Hepatocyte (in vitro differentiated cells): ENCODE data around the gene FGF7. TPM values are rescaled to one million over a fixed set of nuclear protein-coding genes. Genes with fewer than 3 reads are reported as not detected.
"Not testable (repeated sequence)": the region's sequence is repeated elsewhere in the genome, so short reads cannot be mapped to it uniquely, and the experiment has no call there.

Source experiments
- DNase-seq: peaks from one replicate; pipeline ENCODE4 v3.0.0-alpha.2; 2016; ENCODE audit warnings: low spot score
- H2AFZ ChIP-seq: fragments of 200-600 bp; sonication (generic); 2 replicates; pipeline ENCODE4 v1.6.0; 2016; ENCODE audit warnings: antibody characterized with exemption, mild to moderate bottlenecking
- H3K27ac ChIP-seq: fragments of 200-600 bp; sonication (generic); 2 replicates; pipeline ENCODE4 v1.5.1; 2016; ENCODE audit warnings: mild to moderate bottlenecking
- H3K27me3 ChIP-seq: fragments of 200-600 bp; sonication (generic); 2 replicates; pipeline ENCODE4 v1.6.1; 2016
- H3K36me3 ChIP-seq: fragments of 200-600 bp; sonication (generic); replicated peaks from 2 replicates; pipeline ENCODE4 v1.5.1; 2016; ENCODE audit warnings: low read depth; ENCODE audit not compliant: insufficient read depth
- H3K4me1 ChIP-seq: fragments of 200-600 bp; sonication (generic); 2 replicates; pipeline ENCODE4 v1.5.1; 2016; ENCODE audit warnings: mild to moderate bottlenecking, moderate library complexity; ENCODE audit not compliant: insufficient read depth
- H3K4me2 ChIP-seq: fragments of 200-600 bp; sonication (generic); 2 replicates; pipeline ENCODE4 v1.6.0; 2016
- H3K4me3 ChIP-seq: fragments of 200-600 bp; sonication (generic); 2 replicates; pipeline ENCODE4 v1.5.1; 2016; ENCODE audit warnings: mild to moderate bottlenecking
- H3K79me2 ChIP-seq: fragments of 200-600 bp; sonication (generic); 2 replicates; pipeline ENCODE4 v1.6.0; 2017; ENCODE audit warnings: mild to moderate bottlenecking
- H3K9me2 ChIP-seq: fragments of 200-600 bp; sonication (generic); replicated peaks from 2 replicates; pipeline ENCODE4 v1.6.0; 2017; ENCODE audit warnings: mild to moderate bottlenecking; ENCODE audit not compliant: insufficient read depth
- H3K9me3 ChIP-seq: fragments of 200-600 bp; sonication (generic); 2 replicates; pipeline ENCODE4 v1.5.1; 2016; ENCODE audit warnings: low read depth, mild to moderate bottlenecking
- H4K20me1 ChIP-seq: fragments of 200-600 bp; sonication (generic); 2 replicates; pipeline ENCODE4 v1.6.0; 2016; ENCODE audit warnings: mild to moderate bottlenecking; ENCODE audit not compliant: insufficient read depth, poor library complexity, severe bottlenecking
- CTCF ChIP-seq: fragments of 200-600 bp; sonication (generic); IDR thresholded peaks from 2 replicates; pipeline ENCODE4 v1.5.1; 2016; ENCODE audit warnings: antibody characterized with exemption, mild to moderate bottlenecking; ENCODE audit not compliant: poor library complexity
- EZH2 ChIP-seq: fragments of 200-600 bp; sonication (generic); IDR thresholded peaks from 2 replicates; pipeline ENCODE4 v1.6.1; 2016; ENCODE audit warnings: antibody characterized with exemption, mild to moderate bottlenecking, borderline replicate concordance
- EZH2phosphoT487 ChIP-seq: fragments of 200-600 bp; sonication (generic); IDR thresholded peaks from one replicate; pipeline ENCODE4 v1.6.1; 2018; ENCODE audit warnings: antibody characterized with exemption, mild to moderate bottlenecking, low read depth, moderate library complexity; ENCODE audit not compliant: unreplicated experiment, severe bottlenecking
- WGBS: methylation state at CpG from one replicate; pipeline ENCODE4 v1.1.6; 2016; ENCODE audit warnings: low lambda C conversion rate; ENCODE audit errors: missing lambda C conversion rate; 5-methylcytosine and 5-hydroxymethylcytosine counted together
- polyA plus RNA-seq: library from polyadenylated mRNA; unstranded; fragments of >200 nt; fragmentation: Nextera tagmentation; extraction: Ambion mirVana; gene quantifications from 2 replicates; pipeline ENCODE4 v1.2.1, GENCODE V29; 2016
- total RNA-seq: library from RNA; depleted of rRNA; stranded (reverse); fragments of >200 nt; gene quantifications from 2 replicates; pipeline ENCODE4 v1.2.3, GENCODE V29; 2014

The FGF7 gene
- total and polyA plus RNA-seq, 2 experiments from 2014 or later, result 11.2 to 18.9 TPM

- 70% methylated on average over 3 of the region's 3 CpGs for WGBS
- H3K27ac ChIP-seq, result no peak overlapping the region
- H3K4me2 ChIP-seq, result no peak overlapping the region
- no peak overlapping the region for H2AFZ ChIP-seq
- no peaks in the 10 kb centered on the region for H3K9me2 ChIP-seq
- DNase-seq, result no peak
- no peaks in the 10 kb centered on the region for H4K20me1 ChIP-seq
- H3K4me1 ChIP-seq, result no peaks in the 10 kb centered on the region
- TF ChIP-seq EZH2 (no peak), CTCF (no peak), EZH2phosphoT487 (no peak)
- H3K79me2 ChIP-seq, result no peaks in the 10 kb centered on the region
- no peak overlapping the region for H3K4me3 ChIP-seq
- no peaks in the 10 kb centered on the region for H3K36me3 ChIP-seq
- no peaks in the 10 kb centered on the region for H3K27me3 ChIP-seq
- H3K9me3 ChIP-seq, result no peaks in the 10 kb centered on the region
These were observed 84.2 kb downstream of the FGF7 start for GRCh38 chr15:49507261-49507660.

- not testable (repeated sequence) for H3K4me1 ChIP-seq, H4K20me1 ChIP-seq, H3K9me3 ChIP-seq, H3K79me2 ChIP-seq, H3K27ac ChIP-seq, H3K9me2 ChIP-seq, H2AFZ ChIP-seq, H3K27me3 ChIP-seq, H3K4me3 ChIP-seq, H3K4me2 ChIP-seq, H3K36me3 ChIP-seq, DNase-seq
- 88% methylated on average over 4 of the region's 4 CpGs for WGBS
These were observed 89.7 kb downstream of the FGF7 start for GRCh38 chr15:49512739-49513138.

- Histone ChIP-seq H3K4me3 (no peak overlapping the region), H3K27ac (no peak overlapping the region), H3K9me3 (no peaks in the 10 kb centered on the region), H3K36me3 (no peaks in the 10 kb centered on the region), H3K4me2 (no peak overlapping the region), H3K4me1 (no peaks in the 10 kb centered on the region), H4K20me1 (no peaks in the 10 kb centered on the region), H3K79me2 (no peaks in the 10 kb centered on the region), H3K9me2 (no peaks in the 10 kb centered on the region), H2AFZ (no peak overlapping the region), H3K27me3 (no peaks in the 10 kb centered on the region)
- 77% methylated on average over 3 of the region's 3 CpGs for WGBS
- TF ChIP-seq EZH2phosphoT487 (no peak), EZH2 (no peak), CTCF (no peak)
- DNase-seq, result no peak
These were observed 98.8 kb downstream of the FGF7 start for GRCh38 chr15:49521802-49522201.

- Histone ChIP-seq H3K79me2 (no peaks in the 10 kb centered on the region), H2AFZ (no peak overlapping the region), H3K4me3 (no peak overlapping the region), H3K27me3 (no peaks in the 10 kb centered on the region), H3K36me3 (no peaks in the 10 kb centered on the region), H3K9me2 (no peaks in the 10 kb centered on the region), H4K20me1 (no peaks in the 10 kb centered on the region), H3K4me2 (no peak overlapping the region), H3K27ac (no peak overlapping the region), H3K4me1 (no peaks in the 10 kb centered on the region), H3K9me3 (no peaks in the 10 kb centered on the region)
- DNase-seq, result no peak
- TF ChIP-seq CTCF, result no peak
- TF ChIP-seq EZH2phosphoT487, result no peak
- no peak for TF ChIP-seq EZH2
- 76% methylated on average over 4 of the region's 4 CpGs for WGBS
These were observed 105.2 kb downstream of the FGF7 start for GRCh38 chr15:49528289-49528688.
